HG03139 (cell line): ENCODE measurements around the gene RIPOR3.
"Not testable (repeated sequence)": the region's sequence is repeated elsewhere in the genome, so short reads cannot be mapped to it uniquely, and the experiment has no call there.

Source experiments
- ATAC-seq: cut with Tn5 transposase; IDR thresholded peaks from one replicate; pipeline ENCODE4 v1.9.1; 2021; ENCODE audit not compliant: unreplicated experiment

The RIPOR3 gene

GRCh38 chr20:50663095-50663821 is 28.1 kb downstream of the RIPOR3 start:
- no peak for ATAC-seq

DNA sequence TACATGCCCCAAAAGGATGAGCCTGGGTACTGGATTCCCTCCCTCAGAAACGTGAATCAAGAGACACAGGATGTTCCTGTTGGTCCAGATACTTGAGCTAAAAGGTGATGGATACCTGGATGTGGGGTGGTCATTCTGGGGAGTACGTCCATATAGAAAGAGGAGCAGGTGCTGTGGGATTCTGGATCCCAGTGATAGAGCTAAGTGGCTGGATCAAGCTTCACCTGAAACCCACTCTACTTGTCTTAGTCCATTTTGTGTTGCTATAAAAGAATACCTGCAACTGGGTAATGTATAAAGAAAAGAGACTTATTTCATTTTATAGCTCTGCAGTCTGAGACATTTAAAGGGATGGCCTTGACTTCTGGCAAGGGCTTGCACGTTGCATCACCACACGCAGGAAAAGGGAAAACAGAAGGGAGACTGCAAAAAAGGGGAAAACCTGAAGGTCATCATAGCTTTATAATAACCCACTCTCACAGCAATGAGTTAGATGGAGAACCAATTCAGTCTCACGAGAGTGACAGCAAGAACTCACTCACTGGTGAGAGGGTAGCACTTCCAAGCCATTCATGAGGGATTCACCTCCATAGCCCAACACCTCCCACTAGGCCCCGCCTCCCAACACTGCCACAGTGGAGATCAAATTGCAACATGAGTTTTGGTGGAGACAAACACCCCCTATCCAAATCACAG is 31.2 kb downstream of the RIPOR3 start:
- ATAC-seq: no peak

DNA sequence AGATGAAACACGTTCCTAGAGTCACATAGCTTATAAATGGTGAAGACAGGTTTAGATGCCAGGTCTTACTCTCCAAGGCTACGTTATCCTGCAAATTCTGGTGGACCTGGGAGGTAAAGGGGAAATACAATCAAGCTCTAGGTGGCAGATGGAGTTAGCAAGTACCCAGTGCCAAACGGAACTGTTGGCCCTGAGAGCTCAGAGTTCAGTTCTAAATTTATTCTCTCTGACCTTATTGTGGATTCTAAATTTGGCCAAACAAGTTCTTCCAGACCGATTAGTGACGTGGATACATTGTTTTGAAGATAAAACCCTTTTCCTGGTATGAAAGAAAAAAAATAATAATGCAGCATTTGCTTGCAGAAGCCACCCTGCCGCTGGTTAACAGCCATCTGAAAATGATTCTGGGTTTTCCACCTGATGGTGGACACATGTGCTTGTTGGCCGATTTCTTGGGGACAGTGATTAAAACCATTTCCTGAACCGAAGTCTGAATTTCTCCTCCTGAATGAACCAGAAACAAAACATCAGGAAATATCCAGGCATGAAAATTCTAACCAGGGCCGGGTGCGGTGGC is 32.5 kb downstream of the RIPOR3 start:
- ATAC-seq: no peak

DNA sequence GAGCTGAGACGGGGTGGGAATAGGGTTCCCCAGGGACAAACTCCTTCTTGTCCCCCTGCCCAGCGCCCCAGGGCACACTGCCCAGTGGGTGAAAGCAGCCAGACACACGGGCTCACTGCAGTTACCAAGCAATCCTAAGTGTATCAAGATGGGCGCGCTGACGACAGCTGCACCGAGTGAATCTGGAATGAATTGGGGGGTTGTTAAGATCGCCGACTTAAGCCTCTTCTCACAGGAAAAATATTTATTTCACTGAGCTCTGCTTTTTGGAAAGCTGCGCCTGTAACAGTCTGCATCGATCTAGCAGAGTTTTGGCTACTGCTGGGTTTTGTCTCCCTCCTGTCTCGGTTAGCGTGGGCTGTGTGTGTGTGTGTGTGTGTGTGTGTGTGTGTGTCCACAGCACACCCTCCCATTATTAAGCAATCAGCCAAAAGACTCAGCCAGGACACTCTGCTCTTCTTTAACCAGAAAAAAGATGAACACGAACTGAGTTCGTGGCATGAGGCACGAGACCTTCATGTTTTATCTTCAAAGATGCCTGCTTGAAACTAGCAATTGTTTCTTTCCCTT is 35.9 kb downstream of the RIPOR3 start:
- no peak for ATAC-seq

DNA sequence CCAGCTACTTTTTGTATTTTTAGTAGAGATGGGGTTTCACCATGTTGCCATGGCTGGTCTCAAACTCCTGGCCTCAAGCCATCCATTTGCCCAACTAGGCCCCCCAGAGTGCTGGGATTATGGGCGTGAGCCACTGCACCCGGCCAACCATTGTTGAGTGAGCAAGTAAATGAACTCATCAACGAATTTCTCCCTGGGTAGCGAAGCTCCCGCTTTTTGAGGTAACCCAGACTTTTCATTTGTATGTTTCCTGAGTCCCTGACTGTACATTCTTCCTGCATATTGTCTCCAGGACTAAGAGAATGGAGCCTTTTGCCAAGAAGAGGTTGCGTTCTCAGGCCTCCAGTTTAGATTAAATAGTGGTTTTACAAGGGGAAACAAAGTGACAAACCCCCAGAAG is 36.4 kb downstream of the RIPOR3 start:
- ATAC-seq: no peak

GRCh38 chr20:50652702-50653294 is 38.5 kb downstream of the RIPOR3 start:
- no peak for ATAC-seq

DNA sequence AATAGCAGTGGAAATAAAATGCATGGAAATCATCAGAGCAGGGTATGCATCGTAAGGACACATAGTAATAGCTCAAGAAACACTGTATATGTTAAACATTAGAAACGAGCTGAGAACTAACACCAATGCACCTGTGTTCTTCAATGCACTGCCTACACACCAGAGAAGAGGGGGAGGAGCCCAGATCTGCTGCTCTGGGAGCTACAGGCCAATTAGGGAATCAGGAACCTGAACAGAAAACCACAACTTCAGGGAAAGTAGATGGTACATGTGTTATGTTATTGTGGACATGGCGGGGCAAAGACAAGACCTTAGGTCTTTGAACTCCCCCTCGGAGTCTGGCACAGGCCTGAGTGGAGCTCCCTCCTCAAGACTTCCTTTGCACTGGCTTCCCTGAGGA is 39.7 kb downstream of the RIPOR3 start:
- no peak for ATAC-seq

GRCh38 chr20:50649590-50649989 is 41.8 kb downstream of the RIPOR3 start:
- ATAC-seq: no peak

DNA sequence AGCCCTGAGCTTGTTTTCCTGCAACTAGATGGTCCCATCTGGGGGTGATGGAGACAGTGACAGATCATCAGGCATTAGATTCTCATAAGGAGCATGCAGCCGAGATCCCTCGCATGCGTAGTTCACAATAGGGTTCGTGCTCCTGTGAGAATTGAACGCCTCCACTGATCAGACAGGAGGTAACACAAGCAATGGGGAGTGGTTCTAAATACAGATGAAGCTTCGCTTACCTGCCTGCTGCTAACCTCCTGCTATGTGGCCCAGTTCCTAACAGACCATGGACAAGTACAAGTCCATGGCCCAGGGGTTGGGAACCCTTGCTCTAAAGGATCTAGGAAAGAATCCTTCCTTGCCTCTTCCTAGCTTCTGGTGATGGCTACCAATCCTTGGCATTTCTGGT is 42.7 kb downstream of the RIPOR3 start:
- no peak for ATAC-seq

DNA sequence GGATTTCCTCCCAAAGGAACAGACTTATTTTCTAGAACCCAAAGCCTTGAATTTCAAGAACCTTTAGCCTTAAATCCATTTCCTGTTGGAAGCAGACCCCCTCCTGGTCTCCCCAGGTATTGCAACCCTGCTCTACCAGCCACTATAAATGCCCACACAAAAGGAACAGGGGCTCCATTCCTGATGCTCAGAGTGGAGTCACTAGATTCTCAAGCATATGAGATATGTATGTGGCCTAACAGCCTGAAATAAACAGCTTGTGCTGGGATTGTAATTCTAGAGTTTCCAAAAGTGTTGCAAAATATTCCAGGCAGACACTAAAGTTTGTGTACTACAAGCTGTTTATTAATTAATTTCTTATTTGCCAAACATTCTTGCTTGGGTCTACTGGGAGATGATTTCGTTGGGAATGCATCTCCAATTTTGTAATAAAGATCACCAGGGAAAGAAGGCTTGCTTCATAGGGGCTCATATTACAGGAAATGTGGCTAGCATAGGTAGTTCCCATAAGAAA is 44.8 kb downstream of the RIPOR3 start:
- no peak for ATAC-seq

DNA sequence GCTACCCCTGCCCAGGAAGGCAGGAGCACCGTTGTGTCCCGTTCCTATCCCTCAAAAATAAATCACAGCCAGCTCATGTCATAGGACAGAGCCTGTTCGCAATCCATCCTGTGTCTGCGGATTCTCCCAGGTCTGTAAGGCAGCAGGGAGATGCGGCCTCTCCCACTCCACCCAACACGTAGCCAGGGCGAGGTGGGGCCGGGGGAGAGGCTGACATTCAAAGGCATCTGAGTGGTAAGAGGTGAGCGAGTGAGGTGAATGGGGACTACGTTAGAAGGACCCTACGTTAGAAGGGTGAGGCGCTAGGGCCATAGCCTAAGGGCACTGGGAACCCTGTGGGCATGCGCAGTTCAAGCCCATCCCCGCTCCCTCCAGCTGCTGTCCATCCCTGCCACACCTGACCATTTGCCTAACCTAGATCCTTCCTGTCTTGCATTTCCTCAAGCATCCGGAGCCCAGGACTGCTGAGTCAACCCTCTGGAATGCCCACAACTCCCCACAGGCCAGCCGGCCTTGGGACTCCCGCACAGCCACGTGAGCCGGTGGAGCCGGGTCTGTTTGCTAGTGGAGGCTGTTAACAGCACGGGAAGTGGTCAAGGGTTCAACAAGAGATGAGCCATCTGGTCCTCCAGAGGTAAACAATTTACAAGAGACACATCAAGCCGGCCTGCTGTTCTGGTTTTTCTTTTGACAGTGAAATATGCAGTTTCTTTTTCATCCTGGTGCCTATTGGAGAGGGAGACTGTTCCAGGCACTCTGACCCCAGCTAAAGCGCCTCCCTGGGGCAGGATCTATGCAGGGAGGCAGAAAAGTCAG is 45.9 kb downstream of the RIPOR3 start:
- no peak for ATAC-seq

GRCh38 chr20:50642288-50642803 is 49.0 kb downstream of the RIPOR3 start:
- no peak for ATAC-seq

- not testable (repeated sequence) for ATAC-seq
Observed at GRCh38 chr20:50641625-50642287, 49.6 kb downstream of the RIPOR3 start.

- ATAC-seq: not testable (repeated sequence)
Observed at GRCh38 chr20:50639971-50640711, 51.2 kb downstream of the RIPOR3 start.

DNA sequence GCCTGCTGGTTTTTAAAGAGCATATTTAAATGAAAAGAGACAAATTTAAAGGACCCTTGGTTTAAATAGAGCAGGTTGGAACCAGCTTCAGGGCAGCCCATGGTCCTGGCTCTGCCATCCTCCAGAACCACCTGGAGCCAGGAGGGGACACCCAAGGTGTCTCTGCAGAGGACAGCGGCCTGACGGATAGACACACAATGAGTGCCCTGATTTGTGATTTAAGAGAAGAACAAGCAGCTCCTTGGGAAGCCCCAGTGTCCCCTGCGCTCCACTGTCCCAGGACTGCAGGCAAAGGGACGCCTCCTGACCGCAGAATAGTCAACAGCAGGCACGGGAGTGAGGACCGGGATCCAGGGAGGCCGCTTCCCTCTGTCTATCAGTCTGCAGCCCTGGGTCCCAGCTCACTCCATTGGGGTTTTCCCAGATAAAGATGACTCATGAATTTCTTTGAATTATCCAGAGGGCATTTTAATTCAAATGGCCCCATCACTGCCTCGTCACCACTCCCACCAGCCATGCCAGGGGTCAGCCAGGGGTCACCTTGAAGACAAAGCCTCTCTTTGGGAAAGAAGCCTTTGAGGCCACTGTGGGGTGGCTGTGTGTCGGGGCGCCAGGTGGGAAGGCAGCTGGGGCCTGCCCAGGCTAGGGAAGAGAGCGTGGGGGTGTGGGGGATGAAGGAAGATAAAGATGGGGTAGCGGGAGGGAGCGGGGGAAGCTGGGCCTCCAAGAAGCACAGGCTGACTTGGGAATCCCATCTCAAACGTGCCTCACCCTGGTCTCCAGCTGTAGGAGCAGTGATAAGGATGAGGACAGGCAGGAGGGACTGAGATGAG is 53.1 kb downstream of the RIPOR3 start:
- not testable (repeated sequence) for ATAC-seq

- no peak for ATAC-seq
Observed at GRCh38 chr20:50636601-50637540, 54.5 kb downstream of the RIPOR3 start.
